Panc1 (cell line): ENCODE data around the gene FAM240B. TPM values are rescaled to one million over a fixed set of nuclear protein-coding genes. Genes with fewer than 3 reads are reported as not detected.

Experiments used
- ATAC-seq: fragments of 200-7000 bp; cut with Tn5 transposase; 2 replicates; pipeline ENCODE4 v1.9.1; 2020; ENCODE audit warnings: mild to moderate bottlenecking, moderate library complexity
- BruUV-seq: library from RNA; stranded (reverse); fragments of 400-500 nt; replicated peaks from 2 replicates; lab custom pipeline; 2021; lab: Mats Ljungman, UMichigan
- CTCF ChIA-PET: fragments of 300-600 bp; sonication (Branson Sonifier 250); formaldehyde crosslinking; loops from one replicate; lab custom pipeline; 2022; ENCODE audit warnings: antibody characterized with exemption; lab: Charles Lee
- POLR2A ChIA-PET: fragments of 300-600 bp; sonication (Branson Sonifier 250); formaldehyde crosslinking; loops from one replicate; lab custom pipeline; 2022; ENCODE audit warnings: antibody characterized with exemption; lab: Charles Lee
- DNase-seq: peaks from one replicate; pipeline ENCODE4 v3.0.0-alpha.2; 2010; ENCODE audit warnings: low read depth, low spot score
- H3K27ac ChIP-seq: 2 replicates; pipeline ENCODE4 v1.5.1; 2011; ENCODE audit warnings: mild to moderate bottlenecking, low read length, inconsistent platforms
- H3K27me3 ChIP-seq: fragments of 200-500 bp; sonication (Bioruptor generic); 2 replicates; pipeline ENCODE4 v1.6.0; 2014; ENCODE audit warnings: low read length, inconsistent platforms; ENCODE audit not compliant: control insufficient read depth, insufficient read depth
- H3K36me3 ChIP-seq: fragments of 200-500 bp; sonication (Bioruptor generic); 2 replicates; pipeline ENCODE4 v1.5.1; 2014; ENCODE audit warnings: inconsistent platforms, mild to moderate bottlenecking, low read length, moderate library complexity; ENCODE audit not compliant: control insufficient read depth, insufficient read depth
- H3K4me1 ChIP-seq: 2 replicates; pipeline ENCODE4 v1.5.1; 2011; ENCODE audit warnings: inconsistent platforms, mild to moderate bottlenecking, low read length, moderate library complexity; ENCODE audit not compliant: control insufficient read depth, insufficient read depth
- H3K4me3 ChIP-seq, 2 experiments: 2 replicates each; pipeline ENCODE4 v1.5.1; 2011 to 2012; ENCODE audit warnings: low read depth in 2 of 2, low read length in 2 of 2, mild to moderate bottlenecking in 2 of 2, inconsistent platforms in 1 of 2, moderate library complexity in 1 of 2
- H3K9me3 ChIP-seq: fragments of 200-500 bp; sonication (Bioruptor generic); 2 replicates; pipeline ENCODE4 v1.5.1; 2014; ENCODE audit warnings: low read depth, mild to moderate bottlenecking, inconsistent platforms, low read length, moderate library complexity; ENCODE audit not compliant: control insufficient read depth, insufficient read depth
- POLR2AphosphoS5 ChIP-seq: IDR thresholded peaks from 2 replicates; pipeline ENCODE4 v1.6.1; 2012; ENCODE audit warnings: mild to moderate bottlenecking, low read depth, low read length, moderate library complexity
- SIN3A ChIP-seq: IDR thresholded peaks from 2 replicates; pipeline ENCODE4 v1.6.1; 2012; ENCODE audit warnings: low read depth, mild to moderate bottlenecking, low read length, moderate library complexity, borderline replicate concordance; ENCODE audit not compliant: insufficient read depth
- TCF7L2 ChIP-seq: IDR thresholded peaks from 2 replicates; pipeline ENCODE4 v1.6.1; 2011; ENCODE audit warnings: mild to moderate bottlenecking, low read depth, low read length, inconsistent platforms
- in situ Hi-C: cut with HindIII; loops from 2 replicates; pipeline ENCODE4 v1.10.0; 2016; ENCODE audit warnings: low sequenced_read_pairs, low pct_unique_long_range_greater_than_20kb
- intact Hi-C: fragments of 100-400 bp; cut with micrococcal nuclease; formaldehyde crosslinking; loops from one replicate; pipeline ENCODE4 v1.10.0; 2022; ENCODE audit not compliant: unreplicated experiment
- total RNA-seq: library from RNA; stranded (reverse); gene quantifications from one replicate; pipeline ENCODE4 v1.2.1, GENCODE V29; 2021; ENCODE audit not compliant: unreplicated experiment
- TF ChIP-seq, protein P1 (sequence below), 2 experiments: IDR thresholded peaks; 2 replicates each; pipeline ENCODE4 v1.6.1; 2011 to 2012; ENCODE audit warnings: low read depth in 2 of 2, control low read depth in 1 of 2, low read length in 1 of 2, mild to moderate bottlenecking in 1 of 2, moderate library complexity in 1 of 2; ENCODE audit not compliant: insufficient read depth in 1 of 2
- TF ChIP-seq, protein P2 (sequence below): fragments of 450-650 bp; IDR thresholded peaks from 2 replicates; pipeline ENCODE4 v1.5.1; 2017; ENCODE audit warnings: mild to moderate bottlenecking

Gene FAM240B
- total RNA-seq, 1 experiment from 2014 or later = not detected

DNA sequence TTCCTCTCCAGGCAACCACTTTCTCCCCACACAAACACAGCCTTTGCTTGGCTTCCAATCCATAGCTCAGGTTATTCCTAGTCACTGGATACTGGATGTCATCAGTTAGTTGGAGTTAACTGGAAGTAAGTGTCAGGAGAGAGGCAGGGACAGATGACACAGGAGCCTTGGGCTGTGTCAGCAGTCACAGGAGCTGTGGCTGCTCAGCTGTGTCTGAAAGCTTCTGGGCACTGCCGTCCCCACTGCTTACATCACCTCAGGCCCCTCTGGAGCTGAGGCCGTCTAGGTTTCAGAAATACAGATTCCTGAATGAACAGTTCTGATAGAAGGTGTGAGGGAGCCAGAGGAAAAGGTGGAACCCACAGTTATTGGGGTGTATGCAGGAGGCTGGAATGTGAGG, 17.3 kb upstream of the FAM240B start:
- POLR2A ChIA-PET = no interaction called here
- Histone ChIP-seq H3K4me3 (no peak overlapping the region), H3K9me3 (no peaks in the 10 kb centered on the region), H3K27me3 (no peaks in the 10 kb centered on the region), H3K36me3 (no peaks in the 10 kb centered on the region), H3K27ac (no peak overlapping the region), H3K4me1 (no peaks in the 10 kb centered on the region)
- no TSS peak for BruUV-seq
- CTCF ChIA-PET = no interaction called here
- DNase-seq (no peak), ATAC-seq (no peak)
- intact Hi-C loops = no loop called here
- TF ChIP-seq, protein P1, sequence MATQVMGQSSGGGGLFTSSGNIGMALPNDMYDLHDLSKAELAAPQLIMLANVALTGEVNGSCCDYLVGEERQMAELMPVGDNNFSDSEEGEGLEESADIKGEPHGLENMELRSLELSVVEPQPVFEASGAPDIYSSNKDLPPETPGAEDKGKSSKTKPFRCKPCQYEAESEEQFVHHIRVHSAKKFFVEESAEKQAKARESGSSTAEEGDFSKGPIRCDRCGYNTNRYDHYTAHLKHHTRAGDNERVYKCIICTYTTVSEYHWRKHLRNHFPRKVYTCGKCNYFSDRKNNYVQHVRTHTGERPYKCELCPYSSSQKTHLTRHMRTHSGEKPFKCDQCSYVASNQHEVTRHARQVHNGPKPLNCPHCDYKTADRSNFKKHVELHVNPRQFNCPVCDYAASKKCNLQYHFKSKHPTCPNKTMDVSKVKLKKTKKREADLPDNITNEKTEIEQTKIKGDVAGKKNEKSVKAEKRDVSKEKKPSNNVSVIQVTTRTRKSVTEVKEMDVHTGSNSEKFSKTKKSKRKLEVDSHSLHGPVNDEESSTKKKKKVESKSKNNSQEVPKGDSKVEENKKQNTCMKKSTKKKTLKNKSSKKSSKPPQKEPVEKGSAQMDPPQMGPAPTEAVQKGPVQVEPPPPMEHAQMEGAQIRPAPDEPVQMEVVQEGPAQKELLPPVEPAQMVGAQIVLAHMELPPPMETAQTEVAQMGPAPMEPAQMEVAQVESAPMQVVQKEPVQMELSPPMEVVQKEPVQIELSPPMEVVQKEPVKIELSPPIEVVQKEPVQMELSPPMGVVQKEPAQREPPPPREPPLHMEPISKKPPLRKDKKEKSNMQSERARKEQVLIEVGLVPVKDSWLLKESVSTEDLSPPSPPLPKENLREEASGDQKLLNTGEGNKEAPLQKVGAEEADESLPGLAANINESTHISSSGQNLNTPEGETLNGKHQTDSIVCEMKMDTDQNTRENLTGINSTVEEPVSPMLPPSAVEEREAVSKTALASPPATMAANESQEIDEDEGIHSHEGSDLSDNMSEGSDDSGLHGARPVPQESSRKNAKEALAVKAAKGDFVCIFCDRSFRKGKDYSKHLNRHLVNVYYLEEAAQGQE (IDR thresholded peaks at IDR 0.05; ENCODE audit: insufficient read depth in 1 of 2, low read depth in 2 of 2, low read length in 1 of 2) = no peak
- TF ChIP-seq, protein P2, sequence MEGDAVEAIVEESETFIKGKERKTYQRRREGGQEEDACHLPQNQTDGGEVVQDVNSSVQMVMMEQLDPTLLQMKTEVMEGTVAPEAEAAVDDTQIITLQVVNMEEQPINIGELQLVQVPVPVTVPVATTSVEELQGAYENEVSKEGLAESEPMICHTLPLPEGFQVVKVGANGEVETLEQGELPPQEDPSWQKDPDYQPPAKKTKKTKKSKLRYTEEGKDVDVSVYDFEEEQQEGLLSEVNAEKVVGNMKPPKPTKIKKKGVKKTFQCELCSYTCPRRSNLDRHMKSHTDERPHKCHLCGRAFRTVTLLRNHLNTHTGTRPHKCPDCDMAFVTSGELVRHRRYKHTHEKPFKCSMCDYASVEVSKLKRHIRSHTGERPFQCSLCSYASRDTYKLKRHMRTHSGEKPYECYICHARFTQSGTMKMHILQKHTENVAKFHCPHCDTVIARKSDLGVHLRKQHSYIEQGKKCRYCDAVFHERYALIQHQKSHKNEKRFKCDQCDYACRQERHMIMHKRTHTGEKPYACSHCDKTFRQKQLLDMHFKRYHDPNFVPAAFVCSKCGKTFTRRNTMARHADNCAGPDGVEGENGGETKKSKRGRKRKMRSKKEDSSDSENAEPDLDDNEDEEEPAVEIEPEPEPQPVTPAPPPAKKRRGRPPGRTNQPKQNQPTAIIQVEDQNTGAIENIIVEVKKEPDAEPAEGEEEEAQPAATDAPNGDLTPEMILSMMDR = no peak
- no peak for TF ChIP-seq TCF7L2
- no peak for TF ChIP-seq SIN3A
- TF ChIP-seq POLR2AphosphoS5 = no peak
- in situ Hi-C loops = no loop called here

DNA sequence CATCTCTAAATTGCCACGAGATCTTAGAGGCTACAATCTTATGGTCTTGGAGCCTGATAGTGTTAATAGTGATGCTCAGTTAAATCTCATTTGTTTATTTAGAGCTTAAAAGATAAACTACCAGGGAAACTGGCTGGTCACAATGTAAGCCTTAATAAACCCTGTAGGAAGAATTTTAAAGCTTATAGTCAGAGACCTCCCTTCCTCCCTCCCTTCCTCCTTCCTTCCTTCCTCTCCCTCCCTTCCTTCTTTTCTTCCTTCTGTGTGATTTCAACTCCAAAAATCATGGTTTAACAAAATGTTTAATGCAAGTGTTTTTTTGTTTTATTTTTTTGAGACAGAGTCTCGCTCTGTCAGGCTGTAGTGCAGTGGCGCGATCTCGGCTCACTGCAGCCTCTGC, 14.9 kb upstream of the FAM240B start:
- H3K27ac ChIP-seq = no peak overlapping the region
- intact Hi-C loops (no loop called here), in situ Hi-C loops (no loop called here)
- no peaks in the 10 kb centered on the region for H3K27me3 ChIP-seq
- no peaks in the 10 kb centered on the region for H3K9me3 ChIP-seq
- TF ChIP-seq TCF7L2 (no peak), SIN3A (no peak), POLR2AphosphoS5 (no peak)
- TF ChIP-seq, protein P2 = no peak
- TF ChIP-seq, protein P1 (IDR thresholded peaks at IDR 0.05; ENCODE audit: insufficient read depth in 1 of 2, low read depth in 2 of 2, low read length in 1 of 2) = no peak
- H3K4me1 ChIP-seq = no peaks in the 10 kb centered on the region
- H3K4me3 ChIP-seq = no peak overlapping the region
- no peaks in the 10 kb centered on the region for H3K36me3 ChIP-seq
- ChIA-PET CTCF (no interaction called here), POLR2A (no interaction called here)
- ATAC-seq (no peak), DNase-seq (no peak)
- BruUV-seq = no TSS peak
